Mesothelial cell of epicardium (in vitro differentiated cells): ENCODE data around the gene CAMK2G. TPM values are rescaled to one million over a fixed set of nuclear protein-coding genes. Genes with fewer than 3 reads are reported as not detected.
"Not testable (repeated sequence)": the region's sequence is repeated elsewhere in the genome, so short reads cannot be mapped to it uniquely, and the experiment has no call there.

Source experiments
- DNase-seq, 2 experiments: peaks; one replicate each; pipeline ENCODE4 v3.0.0; 2021; ENCODE audit warnings: low spot score in 2 of 2; ENCODE audit not compliant: unreplicated experiment in 2 of 2
- H3K27ac Mint-ChIP-seq: 2 replicates; pipeline ENCODE4 v1.8.0; 2021; ENCODE audit warnings: mixed read lengths
- H3K27me3 Mint-ChIP-seq: 2 replicates; pipeline ENCODE4 v1.8.0; 2021; ENCODE audit warnings: low read depth, mixed read lengths
- H3K36me3 Mint-ChIP-seq: 2 replicates; pipeline ENCODE4 v1.8.0; 2021; ENCODE audit warnings: mixed read lengths
- H3K4me1 Mint-ChIP-seq: 2 replicates; pipeline ENCODE4 v1.8.0; 2021; ENCODE audit warnings: mixed read lengths
- H3K4me3 Mint-ChIP-seq: 2 replicates; pipeline ENCODE4 v1.8.0; 2021; ENCODE audit warnings: mild to moderate bottlenecking, moderate library complexity, mixed read lengths
- H3K9me3 Mint-ChIP-seq: 2 replicates; pipeline ENCODE4 v1.8.0; 2021; ENCODE audit warnings: mixed read lengths
- total RNA-seq: library from RNA; stranded (reverse); gene quantifications from 3 replicates; pipeline ENCODE4 v1.2.1, GENCODE V29; 2021
- TF ChIP-seq, protein P1 (sequence below): fragments of 200-600 bp; sonication (generic); IDR thresholded peaks from one replicate; pipeline ENCODE4 v1.5.0; 2021; ENCODE audit warnings: antibody characterized with exemption; ENCODE audit not compliant: unreplicated experiment

CAMK2G gene
- total RNA-seq, 1 donor from 2014 or later = 28.3 TPM

DNA sequence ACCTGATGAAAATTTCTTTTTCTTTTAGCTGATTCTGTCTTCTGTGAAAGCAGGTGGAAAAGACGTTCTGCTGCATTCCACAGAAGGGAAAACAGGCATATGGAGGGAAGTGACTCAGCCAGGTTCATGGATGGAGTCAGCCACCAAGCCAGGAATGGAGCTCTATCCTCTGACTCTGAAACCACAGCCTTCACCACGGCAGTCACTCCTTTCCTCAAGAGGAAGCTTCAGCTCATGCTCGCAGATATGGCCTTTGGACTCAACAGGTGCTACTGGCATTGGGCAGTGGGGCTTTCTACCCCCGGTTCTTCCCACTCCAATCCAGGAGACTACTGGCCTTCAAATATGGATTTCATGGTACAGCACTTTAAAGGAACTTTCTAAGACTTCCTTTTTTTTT is 25.1 kb upstream of the CAMK2G start:
- H3K9me3 Mint-ChIP-seq = no peaks in the 10 kb centered on the region
- no peak for DNase-seq
- H3K4me3 Mint-ChIP-seq = no peak overlapping the region
- peaks cover 4% of the 10 kb centered on the region for H3K4me1 Mint-ChIP-seq
- no peaks in the 10 kb centered on the region for H3K36me3 Mint-ChIP-seq
- TF ChIP-seq, protein P1, sequence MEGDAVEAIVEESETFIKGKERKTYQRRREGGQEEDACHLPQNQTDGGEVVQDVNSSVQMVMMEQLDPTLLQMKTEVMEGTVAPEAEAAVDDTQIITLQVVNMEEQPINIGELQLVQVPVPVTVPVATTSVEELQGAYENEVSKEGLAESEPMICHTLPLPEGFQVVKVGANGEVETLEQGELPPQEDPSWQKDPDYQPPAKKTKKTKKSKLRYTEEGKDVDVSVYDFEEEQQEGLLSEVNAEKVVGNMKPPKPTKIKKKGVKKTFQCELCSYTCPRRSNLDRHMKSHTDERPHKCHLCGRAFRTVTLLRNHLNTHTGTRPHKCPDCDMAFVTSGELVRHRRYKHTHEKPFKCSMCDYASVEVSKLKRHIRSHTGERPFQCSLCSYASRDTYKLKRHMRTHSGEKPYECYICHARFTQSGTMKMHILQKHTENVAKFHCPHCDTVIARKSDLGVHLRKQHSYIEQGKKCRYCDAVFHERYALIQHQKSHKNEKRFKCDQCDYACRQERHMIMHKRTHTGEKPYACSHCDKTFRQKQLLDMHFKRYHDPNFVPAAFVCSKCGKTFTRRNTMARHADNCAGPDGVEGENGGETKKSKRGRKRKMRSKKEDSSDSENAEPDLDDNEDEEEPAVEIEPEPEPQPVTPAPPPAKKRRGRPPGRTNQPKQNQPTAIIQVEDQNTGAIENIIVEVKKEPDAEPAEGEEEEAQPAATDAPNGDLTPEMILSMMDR = no peak
- peak overlapping the region; percentile 37 for H3K27ac Mint-ChIP-seq
- no peaks in the 10 kb centered on the region for H3K27me3 Mint-ChIP-seq

DNA sequence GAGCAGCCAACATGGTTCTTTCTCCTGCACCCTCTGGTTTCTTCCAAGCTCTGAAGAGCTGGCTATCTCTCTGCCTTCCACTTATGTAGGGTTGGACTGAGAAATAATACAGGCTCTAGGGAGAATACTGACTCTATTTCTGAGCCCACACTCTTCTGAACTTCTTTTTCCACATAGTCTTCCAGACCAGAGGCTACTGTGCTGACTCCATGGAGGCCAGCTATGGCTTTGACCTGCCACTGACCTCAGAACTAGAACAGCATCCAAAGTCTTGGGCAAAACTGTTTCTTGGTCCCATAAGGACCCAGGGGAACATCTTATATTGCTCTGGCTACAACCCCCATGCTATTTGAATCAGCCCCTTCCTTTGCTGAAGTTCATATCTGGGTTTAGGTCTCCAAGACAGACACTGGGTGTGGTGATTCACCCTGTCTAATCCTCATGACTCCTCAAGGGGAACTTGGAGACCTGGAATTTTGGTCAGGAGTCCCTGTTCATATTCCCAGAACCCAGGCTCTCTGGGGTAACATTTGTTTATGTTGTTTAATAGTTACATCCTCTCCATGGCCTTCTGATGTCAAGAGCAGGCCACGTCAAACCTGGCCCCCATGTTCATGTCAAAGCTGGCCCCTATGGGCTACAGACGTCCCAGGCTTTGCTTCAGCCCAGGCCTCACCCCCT is 24.5 kb upstream of the CAMK2G start:
- Mint-ChIP-seq H3K27me3 (no peaks in the 10 kb centered on the region), H3K36me3 (no peaks in the 10 kb centered on the region), H3K27ac (peak overlapping the region; percentile 37), H3K4me1 (peaks cover 4% of the 10 kb centered on the region), H3K9me3 (no peaks in the 10 kb centered on the region), H3K4me3 (no peak overlapping the region)
- no peak for DNase-seq
- TF ChIP-seq, protein P1 = no peak

DNA sequence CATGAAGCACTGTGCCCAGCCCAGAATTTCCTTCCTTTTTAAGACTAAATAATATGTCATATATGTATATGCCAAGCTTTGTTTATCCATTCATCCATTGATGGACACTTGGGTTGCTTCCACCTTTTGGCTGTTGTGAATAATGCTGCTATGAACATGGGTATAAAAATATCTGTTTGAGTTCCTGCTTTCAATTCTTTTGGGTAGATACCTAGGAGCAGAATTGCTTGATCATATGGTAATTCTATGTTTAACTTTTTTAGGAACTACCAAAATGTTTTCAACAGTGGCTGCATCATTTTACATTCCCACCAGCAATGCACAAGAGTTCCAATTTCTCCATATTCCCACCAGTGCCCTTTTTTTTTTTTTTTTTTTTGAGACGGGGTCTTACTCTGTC is 23.3 kb upstream of the CAMK2G start:
- Mint-ChIP-seq H3K4me3 (no peak overlapping the region), H3K36me3 (no peaks in the 10 kb centered on the region), H3K9me3 (no peaks in the 10 kb centered on the region), H3K27ac (no peak overlapping the region), H3K4me1 (peaks cover 4% of the 10 kb centered on the region), H3K27me3 (no peaks in the 10 kb centered on the region)
- TF ChIP-seq, protein P1 = no peak
- DNase-seq = no peak

DNA sequence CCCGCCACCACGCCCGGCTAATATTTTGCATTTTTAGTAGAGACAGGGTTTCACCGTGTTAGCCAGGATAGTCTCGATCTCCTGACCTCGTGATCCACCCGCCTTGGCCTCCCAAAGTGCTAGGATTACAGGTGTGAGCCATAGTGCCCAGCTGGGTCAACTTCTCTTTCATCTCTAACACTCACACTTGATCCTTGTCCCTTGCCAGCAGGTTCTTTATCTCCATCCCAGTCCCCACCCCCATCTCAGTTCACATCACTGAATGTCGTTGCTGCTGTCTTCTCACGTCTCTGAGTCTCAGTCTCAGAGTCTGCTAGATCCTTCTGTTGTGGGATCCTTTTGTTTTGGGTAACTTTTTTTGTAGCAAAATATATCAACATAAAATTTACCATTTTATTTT is 21.0 kb upstream of the CAMK2G start:
- H3K4me1 Mint-ChIP-seq = peaks cover 17% of the 10 kb centered on the region
- H3K27ac Mint-ChIP-seq, H3K36me3 Mint-ChIP-seq, H3K27me3 Mint-ChIP-seq, H3K9me3 Mint-ChIP-seq, H3K4me3 Mint-ChIP-seq, DNase-seq: not testable (repeated sequence)

DNA sequence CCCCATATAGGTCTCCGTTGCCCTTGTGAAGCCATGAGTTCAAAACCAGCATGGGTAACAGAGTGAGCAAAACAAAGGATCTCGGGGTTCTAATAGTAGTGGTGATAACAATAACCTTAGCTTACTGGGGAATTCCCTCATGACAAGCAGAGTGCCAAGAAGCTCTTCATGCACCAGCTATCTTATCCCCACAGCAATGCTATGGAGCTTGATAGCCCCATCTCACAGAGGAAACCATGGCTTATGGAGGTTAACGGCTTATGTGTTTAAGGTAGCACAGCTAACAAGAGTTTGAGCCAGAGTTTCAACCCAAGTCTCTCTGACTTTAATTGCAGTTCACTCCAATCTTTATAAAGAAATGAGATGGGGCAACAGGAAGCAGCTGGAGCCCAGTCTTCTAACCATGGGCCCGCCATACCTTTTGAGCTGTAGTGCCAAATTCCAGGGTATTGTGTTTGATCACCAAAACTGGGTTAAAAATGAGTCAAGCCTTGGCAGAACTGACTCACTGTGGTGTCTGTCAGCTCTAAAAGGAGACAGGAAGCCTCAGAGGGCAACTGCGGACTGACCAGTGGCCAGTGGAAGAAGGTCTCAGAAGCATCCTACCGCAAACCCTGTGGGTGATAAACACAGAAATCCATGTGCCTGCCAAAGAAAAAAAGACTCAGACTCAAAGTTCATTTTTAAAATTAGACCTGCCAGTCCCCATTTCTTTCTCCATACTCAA is 20.1 kb upstream of the CAMK2G start:
- Mint-ChIP-seq H3K27ac (no peak overlapping the region), H3K27me3 (no peaks in the 10 kb centered on the region), H3K4me1 (peaks cover 17% of the 10 kb centered on the region), H3K9me3 (no peaks in the 10 kb centered on the region), H3K36me3 (no peaks in the 10 kb centered on the region), H3K4me3 (no peak overlapping the region)
- DNase-seq = no peak
- TF ChIP-seq, protein P1 = no peak

DNA sequence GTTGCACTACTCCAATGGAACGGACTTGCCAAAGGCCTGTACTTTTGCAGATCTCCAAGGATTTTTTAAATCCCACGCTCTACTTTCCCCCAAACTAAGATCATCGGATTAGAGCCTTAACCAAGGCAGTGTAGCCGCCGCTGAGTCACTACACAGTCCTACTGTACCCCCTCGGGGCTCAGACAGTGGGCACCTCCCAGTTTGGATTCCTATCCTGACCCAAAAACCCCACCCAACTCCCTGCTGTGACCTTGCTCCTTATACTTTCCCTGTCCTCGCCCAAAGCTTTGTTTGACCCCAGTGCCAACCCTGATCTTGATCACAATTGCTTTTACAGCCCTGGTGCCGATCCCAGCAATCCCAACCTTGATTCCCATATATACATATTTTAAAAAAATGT is 19.1 kb upstream of the CAMK2G start:
- no peaks in the 10 kb centered on the region for H3K9me3 Mint-ChIP-seq
- no peak overlapping the region for H3K27ac Mint-ChIP-seq
- H3K27me3 Mint-ChIP-seq = no peaks in the 10 kb centered on the region
- no peak overlapping the region for H3K4me3 Mint-ChIP-seq
- TF ChIP-seq, protein P1 = no peak
- no peaks in the 10 kb centered on the region for H3K36me3 Mint-ChIP-seq
- H3K4me1 Mint-ChIP-seq = peaks cover 22% of the 10 kb centered on the region
- no peak for DNase-seq
